Activated CD4-positive, alpha-beta T cell treated with anti-CD3 and anti-CD28 coated beads, Interleukin-2, amount 50 U/mL, for 1 hour (primary cell): ENCODE measurements around the gene TMEM203.

Experiments used
- DNase-seq: peaks from one replicate; pipeline ENCODE4 v3.0.0-alpha.2; 2020

TMEM203 gene

GRCh38 chr9:137193771-137194170, 11.7 kb downstream of the TMEM203 start:
- DNase-seq: no peak

- DNase-seq: no peak
Measured at GRCh38 chr9:137192859-137193258, 12.6 kb downstream of the TMEM203 start.

GRCh38 chr9:137192448-137192780, 13.0 kb downstream of the TMEM203 start:
- DNase-seq: no peak

GRCh38 chr9:137191691-137192447, 13.6 kb downstream of the TMEM203 start:
- no peak for DNase-seq

GRCh38 chr9:137191245-137191644, 14.2 kb downstream of the TMEM203 start:
- no peak for DNase-seq

- no peak for DNase-seq
Measured at GRCh38 chr9:137190315-137190856, 15.1 kb downstream of the TMEM203 start.

- no peak for DNase-seq
Measured at GRCh38 chr9:137189297-137190295, 15.9 kb downstream of the TMEM203 start.

- peak; percentile 93 for DNase-seq
Measured at GRCh38 chr9:137188490-137189296, 16.8 kb downstream of the TMEM203 start, which contains the start of the genes ANAPC2 and SSNA1. ANAPC2 (minus strand) TSS chr9:137188560; CDS start chr9:137188532, 28 bp downstream. SSNA1 (plus strand) TSS chr9:137188676; CDS start chr9:137188727, 51 bp downstream.

GRCh38 chr9:137188086-137188489, 17.4 kb downstream of the TMEM203 start:
- DNase-seq: no peak

GRCh38 chr9:137187386-137187785, 18.1 kb downstream of the TMEM203 start:
- DNase-seq: no peak

GRCh38 chr9:137186385-137186784, 19.1 kb downstream of the TMEM203 start:
- no peak for DNase-seq

- DNase-seq: no peak
Measured at GRCh38 chr9:137185921-137186320, 19.5 kb downstream of the TMEM203 start.

GRCh38 chr9:137184881-137185660, 20.4 kb downstream of the TMEM203 start:
- DNase-seq: no peak

- DNase-seq: no peak
Measured at GRCh38 chr9:137183980-137184595, 21.4 kb downstream of the TMEM203 start.

GRCh38 chr9:137182836-137183235, 22.6 kb downstream of the TMEM203 start:
- DNase-seq: no peak

GRCh38 chr9:137181680-137182079, 23.8 kb downstream of the TMEM203 start:
- no peak for DNase-seq

- DNase-seq: no peak
Measured at GRCh38 chr9:137180491-137180890, 25.0 kb downstream of the TMEM203 start.

- DNase-seq: no peak
Measured at GRCh38 chr9:137179761-137180160, 25.7 kb downstream of the TMEM203 start.

GRCh38 chr9:137178939-137179630, 26.4 kb downstream of the TMEM203 start:
- DNase-seq: no peak

- DNase-seq: no peak
Measured at GRCh38 chr9:137178201-137178938, 27.1 kb downstream of the TMEM203 start.
